Mesenchymal stem cell (in vitro differentiated cells and primary cell): ENCODE data around the gene TSEN15.

Experiments used
- DNase-seq: peaks from one replicate; pipeline ENCODE4 v3.0.0-alpha.2; 2013
- H2AFZ ChIP-seq: one replicate; pipeline ENCODE4 v1.6.1; 2013; ENCODE audit warnings: low read depth, mild to moderate bottlenecking, control low read depth, inconsistent platforms, low read length, moderate library complexity
- H2AK5ac ChIP-seq: 2 replicates; pipeline ENCODE4 v1.6.1; 2013; ENCODE audit warnings: low read length, moderate library complexity, mild to moderate bottlenecking, inconsistent platforms; ENCODE audit not compliant: severe bottlenecking
- H2BK120ac ChIP-seq: one replicate; pipeline ENCODE4 v1.6.1; 2013; ENCODE audit warnings: low read depth, mild to moderate bottlenecking, inconsistent platforms, low read length, moderate library complexity
- H2BK12ac ChIP-seq, 2 experiments: one replicate each; pipeline ENCODE4 v1.6.1; 2013; ENCODE audit warnings: inconsistent platforms in 2 of 2, low read length in 2 of 2, mild to moderate bottlenecking in 2 of 2, moderate library complexity in 2 of 2, control low read depth in 1 of 2
- H2BK15ac ChIP-seq: one replicate; pipeline ENCODE4 v1.6.1; 2013; ENCODE audit warnings: mild to moderate bottlenecking, low read depth, inconsistent platforms; ENCODE audit not compliant: poor library complexity, severe bottlenecking
- H2BK5ac ChIP-seq: 2 replicates; pipeline ENCODE4 v1.6.1; 2013; ENCODE audit warnings: low read depth, mild to moderate bottlenecking, low read length, control low read depth, inconsistent platforms; ENCODE audit not compliant: poor library complexity, severe bottlenecking
- H3K14ac ChIP-seq, 2 experiments: one replicate each; pipeline ENCODE4 v1.6.1; 2013; ENCODE audit warnings: inconsistent platforms in 2 of 2, low read length in 2 of 2, control low read depth in 1 of 2, mild to moderate bottlenecking in 1 of 2, moderate library complexity in 1 of 2
- H3K18ac ChIP-seq, 2 experiments: one replicate each; pipeline ENCODE4 v1.6.1; 2013; ENCODE audit warnings: inconsistent platforms in 2 of 2, low read length in 2 of 2, control low read depth in 1 of 2, low read depth in 1 of 2, mild to moderate bottlenecking in 1 of 2
- H3K23ac ChIP-seq, 2 experiments: one replicate each; pipeline ENCODE4 v1.6.1; 2013; ENCODE audit warnings: inconsistent platforms in 2 of 2, low read length in 2 of 2, mild to moderate bottlenecking in 2 of 2, moderate library complexity in 2 of 2, control low read depth in 1 of 2
- H3K27ac ChIP-seq: 2 replicates; pipeline ENCODE4 v1.5.1; 2013; ENCODE audit warnings: mild to moderate bottlenecking, moderate library complexity, low read length, control low read depth, inconsistent platforms; ENCODE audit not compliant: poor library complexity, severe bottlenecking
- H3K27me3 ChIP-seq, 2 experiments: 2 replicates each; pipeline versions ENCODE4 v1.6.1 to v1.7.0; 2013; ENCODE audit warnings: low read length in 2 of 2, mild to moderate bottlenecking in 2 of 2, moderate library complexity in 2 of 2, control low read depth in 1 of 2, inconsistent platforms in 1 of 2; ENCODE audit not compliant: control insufficient read depth in 1 of 2, insufficient read depth in 1 of 2
- H3K36me3 ChIP-seq, 2 experiments: 2 replicates each; pipeline versions ENCODE4 v1.6.1 to v1.7.0; 2013; ENCODE audit warnings: low read length in 2 of 2, control low read depth in 1 of 2, inconsistent platforms in 1 of 2, low read depth in 1 of 2, mild to moderate bottlenecking in 1 of 2; ENCODE audit not compliant: insufficient read depth in 2 of 2, control insufficient read depth in 1 of 2
- H3K4ac ChIP-seq, 2 experiments: one replicate each; pipeline ENCODE4 v1.6.1; 2013; ENCODE audit warnings: inconsistent platforms in 2 of 2, low read length in 2 of 2, mild to moderate bottlenecking in 2 of 2, moderate library complexity in 2 of 2, control low read depth in 1 of 2, low read depth in 1 of 2
- H3K4me1 ChIP-seq: 2 replicates; pipeline ENCODE4 v1.6.1; 2013; ENCODE audit warnings: low read depth, low read length, control low read depth; ENCODE audit not compliant: control insufficient read depth, insufficient read depth
- H3K4me2 ChIP-seq: 2 replicates; pipeline ENCODE4 v1.6.1; 2013; ENCODE audit warnings: low read length, mild to moderate bottlenecking, inconsistent platforms; ENCODE audit not compliant: poor library complexity, severe bottlenecking
- H3K4me3 ChIP-seq, 2 experiments: 2 replicates each; pipeline versions ENCODE4 v1.5.1 to v1.7.0; 2013; ENCODE audit warnings: low read length in 2 of 2, mild to moderate bottlenecking in 2 of 2, control low read depth in 1 of 2, low read depth in 1 of 2; ENCODE audit not compliant: insufficient read depth in 1 of 2
- H3K79me1 ChIP-seq: replicated peaks from 2 replicates; pipeline ENCODE4 v1.6.1; 2013; ENCODE audit warnings: mild to moderate bottlenecking, control low read depth, low read length, inconsistent platforms; ENCODE audit not compliant: poor library complexity, severe bottlenecking
- H3K9ac ChIP-seq: 2 replicates; pipeline ENCODE4 v1.7.0; 2013; ENCODE audit warnings: mild to moderate bottlenecking, low read length, moderate library complexity
- H3K9me3 ChIP-seq: 2 replicates; pipeline ENCODE4 v1.7.0; 2013; ENCODE audit warnings: mild to moderate bottlenecking, low read length; ENCODE audit not compliant: control insufficient read depth
- H4K8ac ChIP-seq: one replicate; pipeline ENCODE4 v1.6.1; 2013; ENCODE audit warnings: inconsistent platforms, mild to moderate bottlenecking, low read length, moderate library complexity
- H4K91ac ChIP-seq: one replicate; pipeline ENCODE4 v1.6.1; 2013; ENCODE audit warnings: mild to moderate bottlenecking, low read length, inconsistent platforms
- WGBS: methylation state at CpG from one replicate; pipeline ENCODE4 v1.1.7; 2013; ENCODE audit warnings: mixed read lengths; 5-methylcytosine and 5-hydroxymethylcytosine counted together

Gene TSEN15

GRCh38 chr1:184082541-184083415 lies 31.2 kb downstream of the TSEN15 start:
- Histone ChIP-seq H3K27me3 (no peaks in the 10 kb centered on the region), H3K79me1 (peaks cover 2% of the 10 kb centered on the region), H3K27ac (no peak overlapping the region), H4K8ac (no peak overlapping the region), H3K9ac (no peak overlapping the region), H3K36me3 (no peaks in the 10 kb centered on the region), H3K18ac (no peak overlapping the region), H3K4me3 (no peak overlapping the region), H3K23ac (no peak overlapping the region), H2AK5ac (no peak overlapping the region), H2BK15ac (no peak overlapping the region), H4K91ac (no peak overlapping the region), H2AFZ (no peak overlapping the region), H2BK120ac (no peak overlapping the region), H3K4me2 (no peak overlapping the region), H3K9me3 (peaks cover 7% of the 10 kb centered on the region), H3K4me1 (no peaks in the 10 kb centered on the region), H3K4ac (no peak overlapping the region), H2BK5ac (no peak overlapping the region), H3K14ac (no peak overlapping the region), H2BK12ac (no peak overlapping the region)
- no peak for DNase-seq
- 100% methylated on average over 2 of the region's 5 CpGs for WGBS

GRCh38 chr1:184085667-184086066 lies 34.1 kb downstream of the TSEN15 start:
- DNase-seq, result no peak

GRCh38 chr1:184088037-184088436 lies 36.5 kb downstream of the TSEN15 start:
- Histone ChIP-seq H2BK120ac (no peak overlapping the region), H2BK12ac (no peak overlapping the region), H2AK5ac (no peak overlapping the region), H3K4me3 (no peak overlapping the region), H3K18ac (no peak overlapping the region), H4K91ac (peak overlapping the region; percentile 29), H3K9ac (no peak overlapping the region), H3K36me3 (peaks cover 0 to 3% of the 10 kb centered on the region in 2 experiments), H2BK5ac (no peak overlapping the region), H2BK15ac (no peak overlapping the region), H3K4ac (no peak overlapping the region), H2AFZ (no peak overlapping the region), H4K8ac (peak overlapping the region; percentile 73), H3K4me2 (no peak overlapping the region), H3K9me3 (peaks cover 7% of the 10 kb centered on the region), H3K4me1 (no peaks in the 10 kb centered on the region), H3K27me3 (no peaks in the 10 kb centered on the region), H3K27ac (no peak overlapping the region), H3K23ac (no peak overlapping the region), H3K79me1 (peaks cover 2% of the 10 kb centered on the region), H3K14ac (no peak overlapping the region)
- 85% methylated on average over 8 of the region's 8 CpGs for WGBS
- DNase-seq, result no peak

More at GRCh38 chr1:184085667-184086066, 34.1 kb downstream of the TSEN15 start:
- Histone ChIP-seq H3K36me3 (peaks cover 0 to 3% of the 10 kb centered on the region in 2 experiments), H3K14ac (no peak overlapping the region), H3K79me1 (peaks cover 2% of the 10 kb centered on the region), H2BK120ac (no peak overlapping the region), H3K4me3 (no peak overlapping the region), H2AK5ac (no peak overlapping the region), H4K8ac (no peak overlapping the region), H3K9me3 (peaks cover 7% of the 10 kb centered on the region), H2BK12ac (no peak overlapping the region), H3K27me3 (no peaks in the 10 kb centered on the region), H3K4me2 (no peak overlapping the region), H3K23ac (no peak overlapping the region), H3K4me1 (no peaks in the 10 kb centered on the region), H4K91ac (no peak overlapping the region), H3K18ac (no peak overlapping the region), H3K4ac (no peak overlapping the region), H2AFZ (no peak overlapping the region), H3K27ac (no peak overlapping the region), H2BK15ac (no peak overlapping the region), H2BK5ac (no peak overlapping the region), H3K9ac (no peak overlapping the region)

GRCh38 chr1:184093071-184093470 lies 41.5 kb downstream of the TSEN15 start:
- Histone ChIP-seq H3K9ac (no peak overlapping the region), H4K91ac (no peak overlapping the region), H3K9me3 (no peaks in the 10 kb centered on the region), H3K36me3 (peaks cover 0 to under 1% of the 10 kb centered on the region in 2 experiments), H3K4me3 (no peak overlapping the region), H2BK15ac (no peak overlapping the region), H2BK120ac (no peak overlapping the region), H2BK5ac (no peak overlapping the region), H2AK5ac (no peak overlapping the region), H3K23ac (no peak overlapping the region), H2BK12ac (no peak overlapping the region), H3K4me2 (no peak overlapping the region), H3K27ac (no peak overlapping the region), H3K14ac (no peak overlapping the region), H3K79me1 (no peaks in the 10 kb centered on the region), H3K18ac (no peak overlapping the region), H4K8ac (no peak overlapping the region), H2AFZ (no peak overlapping the region), H3K27me3 (no peaks in the 10 kb centered on the region), H3K4ac (no peak overlapping the region), H3K4me1 (no peaks in the 10 kb centered on the region)
- DNase-seq, result no peak
- WGBS, result 100% methylated on average over 2 of the region's 2 CpGs
